A549 (cell line): ENCODE measurements around the gene DMRTB1. TPM values are rescaled to one million over a fixed set of nuclear protein-coding genes. Genes with fewer than 3 reads are reported as not detected.

Experiments used
- ATAC-seq, 2 experiments: fragments of 200-7000 bp in 1 of 2; fragments of >200 bp in 1 of 2; cut with Nextera tagmentation in 1 of 2; cut with Tn5 transposase in 1 of 2; 3 replicates each; pipeline versions ENCODE4 v1.8.0 to v1.9.1; 2018 to 2020; ENCODE audit warnings: mild to moderate bottlenecking in 1 of 2, moderate library complexity in 1 of 2
- CTCF ChIA-PET: fragments of 300-600 bp; sonication (Branson Sonifier 250); formaldehyde crosslinking; extraction: SDS; loops from one replicate; lab custom pipeline; 2021; ENCODE audit warnings: antibody characterized with exemption, inconsistent platforms; lab: Yijun Ruan, JAX
- POLR2A ChIA-PET: fragments of 350-600 bp; formaldehyde crosslinking; extraction: SDS; loops from one replicate; lab custom pipeline; 2021; ENCODE audit warnings: antibody characterized with exemption, inconsistent platforms; lab: Yijun Ruan, JAX
- DNase-seq, 2 experiments: peaks; one replicate each; pipeline versions ENCODE4 v3.0.0 to v3.0.0-alpha.2; 2011 to 2016; ENCODE audit warnings: low read depth in 1 of 2, low spot score in 1 of 2
- FAIRE-seq: peaks from 2 replicates; lab custom pipeline; 2011; peaks lifted over from hg19 to GRCh38; lab: Jason Lieb, UNC
- H3K27ac ChIP-seq, 2 experiments: fragments of >200 bp; sonication (Bioruptor Twin); formaldehyde crosslinking; 3 replicates each; pipeline ENCODE4 v1.5.1; 2016 to 2017
- H3K4me1 ChIP-seq: fragments of >200 bp; sonication (Bioruptor Twin); formaldehyde crosslinking; 3 replicates; pipeline ENCODE4 v1.6.1; 2016
- H3K4me2 ChIP-seq: fragments of >200 bp; sonication (Bioruptor Twin); formaldehyde crosslinking; 3 replicates; pipeline ENCODE4 v1.6.1; 2016
- H3K4me3 ChIP-seq: fragments of >200 bp; sonication (Bioruptor Twin); formaldehyde crosslinking; 3 replicates; pipeline ENCODE4 v1.5.1; 2016
- H3K9me3 ChIP-seq: fragments of >200 bp; sonication (Bioruptor Twin); formaldehyde crosslinking; 3 replicates; pipeline ENCODE4 v1.6.1; 2016
- BHLHE40 ChIP-seq: IDR thresholded peaks from 2 replicates; pipeline ENCODE4 v1.6.1; 2012; ENCODE audit warnings: low read depth, low read length, inconsistent platforms
- CEBPB ChIP-seq, 2 experiments: fragments of >200 bp in 1 of 2; sonication (Bioruptor Twin) in 1 of 2; formaldehyde crosslinking in 1 of 2; IDR thresholded peaks; 2 replicates each; pipeline ENCODE4 v1.6.1; 2012 to 2016
- CHD2 ChIP-seq: fragments of 150-350 bp; IDR thresholded peaks from 2 replicates; pipeline ENCODE4 v1.6.1; 2014; ENCODE audit warnings: low read length; ENCODE audit not compliant: partially characterized antibody
- CHD4 ChIP-seq: fragments of 200-600 bp; sonication (generic); IDR thresholded peaks from 2 replicates; pipeline ENCODE4 v1.6.1; 2016; ENCODE audit warnings: antibody characterized with exemption, mild to moderate bottlenecking, borderline replicate concordance
- EHF ChIP-seq: fragments of 250-450 bp; sonication (Bioruptor Pico); IDR thresholded peaks from 2 replicates; pipeline ENCODE4 v1.5.0; 2020; ENCODE audit warnings: mild to moderate bottlenecking
- ESRRA ChIP-seq: fragments of 150-350 bp; IDR thresholded peaks from 2 replicates; pipeline ENCODE4 v1.6.1; 2014; ENCODE audit warnings: mild to moderate bottlenecking, low read length, borderline replicate concordance
- FOSL2 ChIP-seq, 2 experiments: fragments of 450-650 bp in 1 of 2; fragments of >200 bp in 1 of 2; sonication (Bioruptor Twin) in 1 of 2; formaldehyde crosslinking; IDR thresholded peaks; 2 replicates each; pipeline versions ENCODE4 v1.5.0 to v1.6.1; 2016 to 2020; ENCODE audit warnings: mild to moderate bottlenecking in 1 of 2, moderate library complexity in 1 of 2
- GATA3 ChIP-seq: IDR thresholded peaks from 2 replicates; pipeline ENCODE4 v1.6.1; 2012; ENCODE audit warnings: borderline replicate concordance
- HOXB13 ChIP-seq: fragments of 250-450 bp; sonication (Bioruptor Pico); IDR thresholded peaks from 2 replicates; pipeline ENCODE4 v1.5.0; 2020; ENCODE audit warnings: low read depth, mild to moderate bottlenecking, moderate library complexity
- HOXB5 ChIP-seq: fragments of 250-450 bp; sonication (Bioruptor Pico); IDR thresholded peaks from 2 replicates; pipeline ENCODE4 v1.5.0; 2020; ENCODE audit warnings: mild to moderate bottlenecking, moderate library complexity
- KDM5A ChIP-seq: fragments of 200-600 bp; sonication (generic); IDR thresholded peaks from 2 replicates; pipeline ENCODE4 v1.6.1; 2016; ENCODE audit warnings: antibody characterized with exemption, mild to moderate bottlenecking
- MAFK ChIP-seq: fragments of 450-650 bp; IDR thresholded peaks from 2 replicates; pipeline ENCODE4 v1.6.1; 2014; ENCODE audit not compliant: partially characterized antibody
- NPAS2 ChIP-seq: fragments of 250-450 bp; sonication (Bioruptor Pico); IDR thresholded peaks from 2 replicates; pipeline ENCODE4 v1.8.0; 2022; ENCODE audit warnings: mild to moderate bottlenecking, moderate library complexity, borderline replicate concordance
- POLR2AphosphoS2 ChIP-seq: conservative IDR thresholded peaks from 2 replicates; pipeline ENCODE4 v1.6.1; 2012; ENCODE audit warnings: low read length, improper control_type of control experiment, inconsistent platforms
- RCOR1 ChIP-seq: fragments of 150-350 bp; IDR thresholded peaks from 2 replicates; pipeline ENCODE4 v1.6.1; 2014; ENCODE audit warnings: antibody characterized with exemption, low read length, low read depth
- RNF2 ChIP-seq: fragments of 200-600 bp; sonication (generic); IDR thresholded peaks from 2 replicates; pipeline ENCODE4 v1.6.1; 2016; ENCODE audit warnings: low read depth, mild to moderate bottlenecking, antibody characterized with exemption, moderate library complexity, borderline replicate concordance
- SMC3 ChIP-seq: fragments of >200 bp; sonication (Bioruptor Twin); formaldehyde crosslinking; IDR thresholded peaks from 3 replicates; pipeline ENCODE4 v1.6.1; 2018; ENCODE audit warnings: inconsistent platforms
- SREBF2 ChIP-seq: fragments of 450-650 bp; IDR thresholded peaks from 2 replicates; pipeline ENCODE4 v1.6.1; 2014; ENCODE audit warnings: mild to moderate bottlenecking, moderate library complexity
- TP53 ChIP-seq: fragments of 250-450 bp; sonication (Bioruptor Pico); IDR thresholded peaks from 2 replicates; pipeline ENCODE4 v1.5.0; 2021; ENCODE audit warnings: mild to moderate bottlenecking, moderate library complexity
- ZC3H11A ChIP-seq: fragments of 450-650 bp; IDR thresholded peaks from 2 replicates; pipeline ENCODE4 v1.6.1; 2014; ENCODE audit warnings: antibody characterized with exemption, mild to moderate bottlenecking
- ZFP36 ChIP-seq: fragments of 450-650 bp; IDR thresholded peaks from 2 replicates; pipeline ENCODE4 v1.6.1; 2014; ENCODE audit warnings: borderline replicate concordance; ENCODE audit not compliant: partially characterized antibody
- ZSCAN20 ChIP-seq: fragments of 250-450 bp; sonication (Bioruptor Pico); IDR thresholded peaks from 2 replicates; pipeline ENCODE4 v1.8.0; 2022; ENCODE audit warnings: mild to moderate bottlenecking, moderate library complexity
- WGBS: methylation state at CpG from one replicate; pipeline ENCODE4 v1.1.6; 2017; ENCODE audit errors: missing lambda C conversion rate; 5-methylcytosine and 5-hydroxymethylcytosine counted together
- polyA plus RNA-seq, 4 experiments: library from polyadenylated mRNA; depleted of rRNA in 3 of 4; stranded (reverse); fragments of >200 nt; fragmentation: RNase III in 1 of 4; extraction: RNeasy Plus Mini Kit Qiagen cat#74134 plus additional on column Dnase treatment in 1 of 4; gene quantifications; 2 replicates in 3 of 4; 3 replicates in 1 of 4; pipeline ENCODE4 v1.2.3, GENCODE V29; 2011 to 2017
- TF ChIP-seq, protein P1 (sequence below): IDR thresholded peaks from 2 replicates; pipeline ENCODE4 v1.6.1; 2012; ENCODE audit warnings: low read depth, borderline replicate concordance

The DMRTB1 gene
- polyA plus RNA-seq, 2 of the 4 experiments (the other 2 are of a cell fraction): not detected

DNA sequence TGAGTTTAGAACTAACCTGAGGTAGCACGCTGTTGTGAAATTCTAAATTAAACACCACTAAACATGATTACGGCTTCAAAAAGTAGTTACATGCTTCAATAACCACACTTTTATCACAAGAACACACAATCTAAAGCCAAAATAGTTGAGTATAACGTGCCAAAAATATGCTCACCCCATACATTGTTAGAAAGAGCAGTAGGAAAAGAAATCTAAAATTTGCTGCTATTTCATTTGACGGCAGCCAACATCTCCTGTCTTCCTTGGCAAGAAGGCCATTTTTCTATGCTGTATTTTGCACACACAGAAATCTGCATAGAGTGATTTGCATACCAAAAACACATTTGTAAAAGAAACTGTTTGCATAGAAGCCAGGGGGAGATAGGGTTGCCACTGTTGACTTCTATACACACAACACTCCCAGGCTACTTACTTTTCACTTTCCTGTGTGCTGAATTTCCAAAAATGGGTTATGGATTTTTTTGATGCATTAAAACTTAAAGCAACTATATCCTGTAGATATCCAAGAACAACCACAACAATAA, 42.9 kb upstream of the DMRTB1 start:
- FAIRE-seq: no peak
- H3K4me2 ChIP-seq: no peak overlapping the region
- CTCF ChIA-PET: no interaction called here
- TF ChIP-seq GATA3: no peak
- TF ChIP-seq RCOR1: no peak
- no peak for TF ChIP-seq POLR2AphosphoS2
- TF ChIP-seq SREBF2: no peak
- TF ChIP-seq HOXB5 (CRISPR knock-in tag): no peak
- TF ChIP-seq CEBPB (IDR thresholded peaks at IDR 0.05): no peak
- TF ChIP-seq ZC3H11A: no peak
- no peak for TF ChIP-seq MAFK
- TF ChIP-seq NPAS2 (CRISPR knock-in tag): no peak
- no peak for TF ChIP-seq ZSCAN20
- TF ChIP-seq FOSL2 (IDR thresholded peaks at IDR 0.05): no peak
- TF ChIP-seq FOSL2 (CRISPR knock-in tag; IDR thresholded peaks at IDR 0.05): no peak
- TF ChIP-seq, all 56 proteins: peak for 0
- ATAC-seq: no peak
- POLR2A ChIA-PET: no interaction called here
- H3K27ac ChIP-seq: no peak overlapping the region
- no peaks in the 10 kb centered on the region for H3K9me3 ChIP-seq
- peaks cover 30% of the 10 kb centered on the region for H3K4me1 ChIP-seq
- H3K4me3 ChIP-seq: no peak overlapping the region
- DNase-seq: no peak
- WGBS: 73% methylated on average over 4 of the region's 4 CpGs

DNA sequence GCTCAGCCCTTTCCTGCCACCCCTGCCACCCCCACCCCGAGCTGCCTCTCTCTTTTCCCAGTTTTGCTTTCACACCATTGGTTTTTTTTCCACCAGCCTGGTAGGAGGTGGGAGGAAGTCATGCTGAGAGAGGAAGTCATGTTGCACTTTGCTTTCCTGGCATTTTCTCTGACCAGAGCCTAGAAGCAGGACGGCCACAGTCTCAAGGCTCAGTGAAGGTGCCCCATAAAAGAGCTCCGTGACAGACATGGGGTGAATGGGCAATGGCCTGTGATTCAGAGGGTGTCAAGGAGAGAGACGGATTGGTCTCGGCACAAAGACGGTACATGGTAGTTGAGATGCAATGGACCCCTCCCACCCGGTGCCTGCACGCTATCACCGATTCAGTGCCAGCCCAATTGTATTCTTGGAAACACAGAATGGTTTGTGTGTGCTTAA, 42.1 kb upstream of the DMRTB1 start:
- Histone ChIP-seq H3K4me3 (no peak overlapping the region), H3K27ac (no peak overlapping the region), H3K4me2 (no peak overlapping the region), H3K4me1 (peaks cover 23% of the 10 kb centered on the region), H3K9me3 (no peaks in the 10 kb centered on the region)
- ChIA-PET POLR2A (no interaction called here), CTCF (no interaction called here)
- ATAC-seq: no peak
- no peak for DNase-seq
- WGBS: 69% methylated on average over 8 of the region's 9 CpGs
- TF ChIP-seq HOXB13 (CRISPR knock-in tag) (no peak), TP53 (no peak)
- no peak for FAIRE-seq

DNA sequence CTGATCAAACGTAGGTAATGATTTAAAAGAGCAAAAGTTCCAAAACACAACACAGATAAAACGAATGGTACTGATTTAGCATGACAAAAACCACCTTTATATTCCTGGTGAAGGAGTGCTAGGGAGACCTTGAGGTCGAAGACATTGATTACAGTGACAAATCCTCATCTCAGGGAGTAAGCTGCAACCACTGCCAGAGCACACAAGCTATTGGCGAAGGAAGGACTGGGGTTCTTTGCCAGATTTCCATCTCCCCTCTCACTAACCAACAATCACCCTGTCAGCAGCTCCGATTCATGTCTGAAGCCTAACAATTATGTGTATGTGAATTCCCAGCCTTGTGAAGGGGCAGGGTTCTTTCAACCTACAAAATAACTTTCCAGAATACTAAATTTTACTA, 40.2 kb upstream of the DMRTB1 start:
- H3K9me3 ChIP-seq: no peaks in the 10 kb centered on the region
- 24% methylated on average over 5 of the region's 5 CpGs for WGBS
- H3K4me2 ChIP-seq: no peak overlapping the region
- TF ChIP-seq CHD4 (no peak), EHF (CRISPR knock-in tag) (no peak), SMC3 (no peak), CHD2 (no peak), ZC3H11A (no peak), BHLHE40 (no peak), RNF2 (no peak), ZSCAN20 (no peak), ZFP36 (no peak)
- TF ChIP-seq, protein P1, sequence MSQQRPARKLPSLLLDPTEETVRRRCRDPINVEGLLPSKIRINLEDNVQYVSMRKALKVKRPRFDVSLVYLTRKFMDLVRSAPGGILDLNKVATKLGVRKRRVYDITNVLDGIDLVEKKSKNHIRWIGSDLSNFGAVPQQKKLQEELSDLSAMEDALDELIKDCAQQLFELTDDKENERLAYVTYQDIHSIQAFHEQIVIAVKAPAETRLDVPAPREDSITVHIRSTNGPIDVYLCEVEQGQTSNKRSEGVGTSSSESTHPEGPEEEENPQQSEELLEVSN: no peak
- TF ChIP-seq, all 56 proteins: peak for 0
- peaks cover 4% of the 10 kb centered on the region for H3K4me1 ChIP-seq
- DNase-seq (no peak), ATAC-seq (no peak), FAIRE-seq (no peak)
- H3K27ac ChIP-seq: no peak overlapping the region
- POLR2A ChIA-PET: no interaction called here
- CTCF ChIA-PET: no interaction called here
- H3K4me3 ChIP-seq: no peak overlapping the region

DNA sequence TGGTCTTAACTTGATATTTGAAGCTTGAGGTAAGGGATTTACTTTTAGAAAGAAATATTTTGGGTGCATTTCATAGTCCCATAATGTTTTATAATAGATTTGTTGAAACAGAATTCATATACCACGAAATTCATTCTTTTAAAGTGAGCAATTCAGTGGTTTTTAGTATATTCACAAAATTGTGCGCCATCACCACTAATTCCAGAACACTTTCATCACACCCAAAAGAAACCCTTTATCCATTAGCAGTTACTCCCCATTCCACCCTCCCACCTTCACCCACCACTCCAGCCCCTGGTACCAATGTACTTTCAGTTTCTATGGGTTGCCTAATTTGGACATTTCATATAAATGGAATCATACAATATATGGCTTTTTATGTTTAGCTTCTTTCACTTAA, 38.9 kb upstream of the DMRTB1 start:
- WGBS: 44% methylated on average over 2 of the region's 2 CpGs
- ChIA-PET CTCF (interaction anchor here (1.7 kb wide), 1 partner anchor 142 kb away, joined by 5 read pairs; no protein-coding TSS in a partner anchor), POLR2A (no interaction called here)
- TF ChIP-seq ESRRA (no peak), KDM5A (no peak)
- Histone ChIP-seq H3K9me3 (no peaks in the 10 kb centered on the region), H3K4me3 (no peak overlapping the region), H3K4me1 (no peaks in the 10 kb centered on the region), H3K27ac (no peak overlapping the region), H3K4me2 (no peak overlapping the region)
- DNase-seq: no peak
- ATAC-seq: no peak
- FAIRE-seq: no peak
